Fibroblast of lung (primary cell): ENCODE results near the gene CCDC149.

ENCODE experiments used
- CTCF ChIP-seq, 2 donors: IDR thresholded peaks in 1 of 2; conservative IDR thresholded peaks in 1 of 2; 1 replicate in 1 of 2; 2 replicates in 1 of 2; pipeline ENCODE4 v1.5.1; 2011 to 2012; ENCODE audit warnings: low read length in 2 of 2, control low read depth in 1 of 2, inconsistent platforms in 1 of 2, low read depth in 1 of 2, mild to moderate bottlenecking in 1 of 2
- EZH2 ChIP-seq: IDR thresholded peaks from 2 replicates; pipeline ENCODE4 v1.5.1; 2012; ENCODE audit warnings: low read length, control low read depth, mild to moderate bottlenecking; ENCODE audit errors: missing control alignments

- TF ChIP-seq CTCF (conservative IDR thresholded peaks at IDR 0.05 in 1 of 2, IDR thresholded peaks at IDR 0.05 in 1 of 2; ENCODE audit: low read depth in 1 of 2, low read length in 2 of 2) (peak in 1 of 2 donors; percentile 16), EZH2 (no peak)
Observed at GRCh38 chr4:24915121-24915922, 2.5 kb upstream of the CCDC149 start.
